Chondrocyte (in vitro differentiated cells): ENCODE measurements around the gene PODXL. TPM values are rescaled to one million over a fixed set of nuclear protein-coding genes. Genes with fewer than 3 reads are reported as not detected.
A peak's percentile ranks its signal among the peaks of the same experiment; 100 is the strongest.

ENCODE experiments used
- DNase-seq: peaks from one replicate; pipeline ENCODE4 v3.0.0; 2021; ENCODE audit warnings: mixed read lengths, low spot score
- H3K27ac Mint-ChIP-seq: one replicate; pipeline ENCODE4 v1.8.0; 2021; ENCODE audit warnings: mild to moderate bottlenecking, moderate library complexity, mixed read lengths; ENCODE audit not compliant: unreplicated experiment
- H3K27me3 Mint-ChIP-seq: 2 replicates; pipeline ENCODE4 v1.8.0; 2021; ENCODE audit warnings: low read depth, mixed read lengths
- H3K36me3 Mint-ChIP-seq: 2 replicates; pipeline ENCODE4 v1.8.0; 2021; ENCODE audit warnings: low read depth, mixed read lengths
- H3K4me1 Mint-ChIP-seq: 2 replicates; pipeline ENCODE4 v1.8.0; 2021; ENCODE audit warnings: low read depth, mild to moderate bottlenecking, mixed read lengths
- H3K4me3 Mint-ChIP-seq: one replicate; pipeline ENCODE4 v1.8.0; 2021; ENCODE audit warnings: mild to moderate bottlenecking, moderate library complexity, mixed read lengths; ENCODE audit not compliant: unreplicated experiment
- H3K9me3 Mint-ChIP-seq: 2 replicates; pipeline ENCODE4 v1.8.0; 2021; ENCODE audit warnings: low read depth, mixed read lengths
- CTCF ChIP-seq: fragments of 200-600 bp; sonication (generic); IDR thresholded peaks from 2 replicates; pipeline ENCODE4 v1.5.0; 2021; ENCODE audit warnings: antibody characterized with exemption, mild to moderate bottlenecking, moderate library complexity
- long read RNA-seq: library from polyadenylated mRNA; stranded (forward); transcript quantifications from one replicate; pipeline ENCODE4 v2.0.0, GENCODE V29; 2021
- total RNA-seq: library from RNA; stranded (reverse); gene quantifications from 3 replicates; pipeline ENCODE4 v1.2.1, GENCODE V29; 2021

Gene PODXL
- 11.9 to 14.5 TPM (median 14.0 TPM) in 3 replicates for total RNA-seq
- long read RNA-seq, partial matches to known transcripts: 3 of 12 reads
- long read RNA-seq, other reads (novel, unspliced or antisense): 7 of 12 reads

- no peaks in the 10 kb centered on the region for H3K9me3 Mint-ChIP-seq
- no peak within 1 kb of the TSS for H3K27ac Mint-ChIP-seq
- peak; percentile 71 for DNase-seq
- H3K36me3 Mint-ChIP-seq: peaks cover 3% of the 10 kb centered on the region
- no peak for TF ChIP-seq CTCF
- H3K4me3 Mint-ChIP-seq: peak within 1 kb of the TSS; percentile 70
- H3K27me3 Mint-ChIP-seq: peaks cover 10% of the 10 kb centered on the region
- peaks cover 24% of the 10 kb centered on the region for H3K4me1 Mint-ChIP-seq
Measured at GRCh38 chr7:131556053-131556908, at the start of gene PODXL. TSS of gene PODXL (minus strand) at chr7:131556628. CDS start at chr7:131556359, 269 bp downstream.

GRCh38 chr7:131605280-131605878 is 49.0 kb upstream of the PODXL start:
- Mint-ChIP-seq H3K9me3 (no peaks in the 10 kb centered on the region), H3K27ac (no peak overlapping the region), H3K36me3 (peaks cover 2% of the 10 kb centered on the region), H3K4me1 (peaks cover 22% of the 10 kb centered on the region), H3K27me3 (peaks cover 21% of the 10 kb centered on the region), H3K4me3 (no peak overlapping the region)
- no peak for TF ChIP-seq CTCF
- DNase-seq: no peak

- H3K9me3 Mint-ChIP-seq: no peaks in the 10 kb centered on the region
- H3K27ac Mint-ChIP-seq: no peak overlapping the region
- no peak for DNase-seq
- peaks cover 21% of the 10 kb centered on the region for H3K27me3 Mint-ChIP-seq
- peaks cover 2% of the 10 kb centered on the region for H3K36me3 Mint-ChIP-seq
- H3K4me1 Mint-ChIP-seq: peaks cover 24% of the 10 kb centered on the region
- H3K4me3 Mint-ChIP-seq: no peak overlapping the region
- no peak for TF ChIP-seq CTCF
Measured at GRCh38 chr7:131604841-131605279, 48.4 kb upstream of the PODXL start.

- Mint-ChIP-seq H3K27me3 (peaks cover 21% of the 10 kb centered on the region), H3K4me1 (peaks cover 24% of the 10 kb centered on the region), H3K4me3 (no peak overlapping the region), H3K27ac (no peak overlapping the region), H3K36me3 (peaks cover 2% of the 10 kb centered on the region), H3K9me3 (no peaks in the 10 kb centered on the region)
- TF ChIP-seq CTCF: no peak
- no peak for DNase-seq
Measured at GRCh38 chr7:131603932-131604331, 47.5 kb upstream of the PODXL start.

- TF ChIP-seq CTCF: no peak
- no peak overlapping the region for H3K27ac Mint-ChIP-seq
- no peak overlapping the region for H3K4me3 Mint-ChIP-seq
- H3K9me3 Mint-ChIP-seq: no peaks in the 10 kb centered on the region
- peaks cover 18% of the 10 kb centered on the region for H3K27me3 Mint-ChIP-seq
- peaks cover 27% of the 10 kb centered on the region for H3K4me1 Mint-ChIP-seq
- no peak for DNase-seq
- H3K36me3 Mint-ChIP-seq: no peaks in the 10 kb centered on the region
Measured at GRCh38 chr7:131602994-131603372, 46.6 kb upstream of the PODXL start.
